IPS DF 6.9 (cell line): ENCODE data around the gene TNPO3.
"Not testable (repeated sequence)": the region's sequence is repeated elsewhere in the genome, so short reads cannot be mapped to it uniquely, and the experiment has no call there.

Experiments
- DNase-seq: peaks from one replicate; pipeline ENCODE4 v3.0.0-alpha.2; 2013; ENCODE audit warnings: low read depth, low spot score
- H3K27ac ChIP-seq: one replicate; pipeline ENCODE4 v1.5.1; 2013; ENCODE audit warnings: low read length, control low read depth
- H3K27me3 ChIP-seq: 2 replicates; pipeline ENCODE4 v1.6.1; 2013; ENCODE audit warnings: mild to moderate bottlenecking, low read length; ENCODE audit not compliant: control insufficient read depth, insufficient read depth
- H3K36me3 ChIP-seq: 2 replicates; pipeline ENCODE4 v1.6.1; 2013; ENCODE audit warnings: low read length; ENCODE audit not compliant: control insufficient read depth, insufficient read depth
- H3K4me1 ChIP-seq: 2 replicates; pipeline ENCODE4 v1.6.1; 2013; ENCODE audit warnings: low read length; ENCODE audit not compliant: control insufficient read depth, insufficient read depth
- H3K4me3 ChIP-seq: 2 replicates; pipeline ENCODE4 v1.5.1; 2013; ENCODE audit warnings: mild to moderate bottlenecking, low read length
- H3K9me3 ChIP-seq: 2 replicates; pipeline ENCODE4 v1.6.1; 2013; ENCODE audit warnings: low read length, inconsistent platforms; ENCODE audit not compliant: control insufficient read depth, insufficient read depth
- WGBS: extraction: QIAGEN DNeasy Blood & Tissue Kit; methylation state at CpG from one replicate; pipeline ENCODE4 v1.1.7; 2013; ENCODE audit warnings: mixed read lengths, missing lambda C conversion rate; ENCODE audit not compliant: insufficient read length, insufficient coverage; 5-methylcytosine and 5-hydroxymethylcytosine counted together

Gene TNPO3

GRCh38 chr7:129072479-129073011, 17.6 kb upstream of the TNPO3 start:
- DNase-seq: no peak
- H3K4me3 ChIP-seq: no peak overlapping the region
- no peaks in the 10 kb centered on the region for H3K27me3 ChIP-seq
- H3K36me3 ChIP-seq: no peaks in the 10 kb centered on the region
- no peak overlapping the region for H3K27ac ChIP-seq
- H3K9me3 ChIP-seq: no peaks in the 10 kb centered on the region
- WGBS: no CpG with 5 or more reads among the region's 9 CpGs
- no peaks in the 10 kb centered on the region for H3K4me1 ChIP-seq

GRCh38 chr7:129069021-129069420, 14.1 kb upstream of the TNPO3 start:
- peaks cover 2% of the 10 kb centered on the region for H3K4me1 ChIP-seq
- H3K9me3 ChIP-seq: no peaks in the 10 kb centered on the region
- no peaks in the 10 kb centered on the region for H3K27me3 ChIP-seq
- no CpG with 5 or more reads among the region's 5 CpGs for WGBS
- no peaks in the 10 kb centered on the region for H3K36me3 ChIP-seq
- no peak overlapping the region for H3K27ac ChIP-seq
- DNase-seq: no peak
- H3K4me3 ChIP-seq: no peak overlapping the region

GRCh38 chr7:129067943-129068548, 13.1 kb upstream of the TNPO3 start:
- Histone ChIP-seq H3K27ac (no peak overlapping the region), H3K4me3 (no peak overlapping the region), H3K9me3 (no peaks in the 10 kb centered on the region), H3K36me3 (no peaks in the 10 kb centered on the region), H3K4me1 (peaks cover 2% of the 10 kb centered on the region), H3K27me3 (no peaks in the 10 kb centered on the region)
- no CpG with 5 or more reads among the region's 5 CpGs for WGBS
- no peak for DNase-seq

GRCh38 chr7:129067132-129067561, 12.2 kb upstream of the TNPO3 start:
- no CpG with 5 or more reads among the region's 4 CpGs for WGBS
- H3K27ac ChIP-seq, H3K4me3 ChIP-seq, H3K27me3 ChIP-seq, H3K4me1 ChIP-seq, H3K9me3 ChIP-seq, H3K36me3 ChIP-seq, DNase-seq: not testable (repeated sequence)

- Histone ChIP-seq H3K27ac (no peak overlapping the region), H3K4me1 (peaks cover 2% of the 10 kb centered on the region), H3K9me3 (no peaks in the 10 kb centered on the region), H3K27me3 (no peaks in the 10 kb centered on the region), H3K4me3 (no peak overlapping the region), H3K36me3 (no peaks in the 10 kb centered on the region)
- WGBS: no CpG with 5 or more reads among the region's 11 CpGs
- DNase-seq: no peak
Observed at GRCh38 chr7:129066290-129067131, 11.6 kb upstream of the TNPO3 start.

- no CpG with 5 or more reads among the region's 22 CpGs for WGBS
- no peaks in the 10 kb centered on the region for H3K27me3 ChIP-seq
- no peak overlapping the region for H3K27ac ChIP-seq
- no peaks in the 10 kb centered on the region for H3K9me3 ChIP-seq
- H3K4me1 ChIP-seq: 0 out of 2 replicates have a peak, but pooled peaks cover 2% of the 10 kb centered on the region
- no peak for DNase-seq
- H3K36me3 ChIP-seq: no peaks in the 10 kb centered on the region
- H3K4me3 ChIP-seq: no peak overlapping the region
Observed at GRCh38 chr7:129055861-129056464, 1.1 kb upstream of the TNPO3 start.

GRCh38 chr7:129055294-129055816, 444 bp upstream of the TNPO3 start:
- H3K27ac ChIP-seq: no peak overlapping the region
- 0 out of 2 replicates have a peak, but pooled peaks cover 2% of the 10 kb centered on the region for H3K4me1 ChIP-seq
- peak overlapping the region; percentile 84; the same call in 1 of the 2 replicates for H3K4me3 ChIP-seq
- H3K36me3 ChIP-seq: no peaks in the 10 kb centered on the region
- H3K27me3 ChIP-seq: no peaks in the 10 kb centered on the region
- no CpG with 5 or more reads among the region's 9 CpGs for WGBS
- H3K9me3 ChIP-seq: no peaks in the 10 kb centered on the region
- no peak for DNase-seq

GRCh38 chr7:129053938-129054437, 923 bp downstream of the TNPO3 start:
- Histone ChIP-seq H3K27me3 (no peaks in the 10 kb centered on the region), H3K9me3 (no peaks in the 10 kb centered on the region), H3K27ac (no peak overlapping the region), H3K4me3 (peak overlapping the region; percentile 84), H3K4me1 (0 out of 2 replicates have a peak, but pooled peaks cover 2% of the 10 kb centered on the region), H3K36me3 (no peaks in the 10 kb centered on the region)
- WGBS: no CpG with 5 or more reads among the region's 10 CpGs
- no peak for DNase-seq

GRCh38 chr7:129052441-129052840, 2.5 kb downstream of the TNPO3 start:
- Histone ChIP-seq H3K27me3 (no peaks in the 10 kb centered on the region), H3K4me1 (0 out of 2 replicates have a peak, but pooled peaks cover 2% of the 10 kb centered on the region), H3K9me3 (no peaks in the 10 kb centered on the region), H3K36me3 (no peaks in the 10 kb centered on the region), H3K27ac (no peak overlapping the region), H3K4me3 (no peak overlapping the region)
- no peak for DNase-seq
- no CpG with 5 or more reads among the region's 1 CpG for WGBS

- not testable (repeated sequence) for H3K4me1 ChIP-seq, H3K36me3 ChIP-seq, H3K27me3 ChIP-seq, DNase-seq, H3K4me3 ChIP-seq, H3K9me3 ChIP-seq, H3K27ac ChIP-seq
- no CpG with 5 or more reads among the region's 7 CpGs for WGBS
Observed at GRCh38 chr7:129051459-129051858, 3.5 kb downstream of the TNPO3 start.
